T follicular helper cell (primary cell): Measurements from ENCODE around the gene JAGN1.
"Not testable (repeated sequence)": the region's sequence is repeated elsewhere in the genome, so short reads cannot be mapped to it uniquely, and the experiment has no call there.

Source experiments
- DNase-seq: peaks from one replicate; pipeline ENCODE4 v3.0.0-alpha.2; 2020; ENCODE audit warnings: low read depth
- total RNA-seq, 2 experiments: gene quantifications; one replicate each; lab custom pipeline; 2026; lab: John Stamatoyannopoulos, UW

The JAGN1 gene
- 30.7 to 42.5 reads per million in 2 experiments for total RNA-seq

- peak; percentile 87 for DNase-seq
Measured at GRCh38 chr3:9890249-9891071, at the start of gene JAGN1. JAGN1 (plus strand) TSS chr3:9890610; CDS start chr3:9890723, 113 bp downstream.

GRCh38 chr3:9841015-9841414, 49.4 kb upstream of the JAGN1 start:
- no peak for DNase-seq

GRCh38 chr3:9843715-9844438, 46.5 kb upstream of the JAGN1 start, which contains the start of gene RPUSD3:
RPUSD3 (minus strand) TSS chr3:9844008; CDS start chr3:9843990, 18 bp downstream.
- DNase-seq: peak; percentile 95

GRCh38 chr3:9846231-9846630, 44.2 kb upstream of the JAGN1 start:
- no peak for DNase-seq

GRCh38 chr3:9846931-9847488, 43.4 kb upstream of the JAGN1 start:
- DNase-seq: no peak

- not testable (repeated sequence) for DNase-seq
Measured at GRCh38 chr3:9847870-9848269, 42.5 kb upstream of the JAGN1 start.

- DNase-seq: not testable (repeated sequence)
Measured at GRCh38 chr3:9848860-9849259, 41.5 kb upstream of the JAGN1 start.

- DNase-seq: not testable (repeated sequence)
Measured at GRCh38 chr3:9851383-9851782, 39.0 kb upstream of the JAGN1 start.

GRCh38 chr3:9851926-9852325, 38.5 kb upstream of the JAGN1 start:
- not testable (repeated sequence) for DNase-seq

- no peak for DNase-seq
Measured at GRCh38 chr3:9852528-9852927, 37.9 kb upstream of the JAGN1 start.

- DNase-seq: not testable (repeated sequence)
Measured at GRCh38 chr3:9854291-9854940, 36.0 kb upstream of the JAGN1 start.

- no peak for DNase-seq
Measured at GRCh38 chr3:9855594-9855993, 34.8 kb upstream of the JAGN1 start.

- DNase-seq: no peak
Measured at GRCh38 chr3:9859530-9860025, 30.8 kb upstream of the JAGN1 start.

GRCh38 chr3:9861201-9861600, 29.2 kb upstream of the JAGN1 start:
- DNase-seq: no peak

- DNase-seq: no peak
Measured at GRCh38 chr3:9861626-9862130, 28.7 kb upstream of the JAGN1 start.

GRCh38 chr3:9862391-9863057, 27.9 kb upstream of the JAGN1 start:
- no peak for DNase-seq

- no peak for DNase-seq
Measured at GRCh38 chr3:9863058-9863772, 27.2 kb upstream of the JAGN1 start.

- no peak for DNase-seq
Measured at GRCh38 chr3:9864200-9864927, 26.0 kb upstream of the JAGN1 start.

GRCh38 chr3:9865125-9865637, 25.2 kb upstream of the JAGN1 start:
- DNase-seq: not testable (repeated sequence)
